IMR-90 (cell line): ENCODE measurements around the gene PPM1A. TPM values are rescaled to one million over a fixed set of nuclear protein-coding genes. Genes with fewer than 3 reads are reported as not detected.

Experiments
- ATAC-seq: fragments of 200-7000 bp; cut with Tn5 transposase; 2 replicates; pipeline ENCODE4 v1.9.1; 2020; ENCODE audit warnings: low read depth, mild to moderate bottlenecking, moderate library complexity
- BruUV-seq: library from RNA; stranded (reverse); fragments of 400-500 nt; replicated peaks from 2 replicates; lab custom pipeline; 2021; lab: Mats Ljungman, UMichigan
- CTCF ChIA-PET: fragments of 300-600 bp; formaldehyde crosslinking; extraction: SDS; loops from one replicate; lab custom pipeline; 2021; ENCODE audit warnings: antibody characterized with exemption; lab: Yijun Ruan, JAX
- POLR2A ChIA-PET: fragments of 300-600 bp; sonication (Branson Sonifier 250); formaldehyde crosslinking; loops from one replicate; lab custom pipeline; 2022; ENCODE audit warnings: antibody characterized with exemption; ENCODE audit not compliant: unreplicated experiment; lab: Charles Lee
- DNase-seq: peaks from one replicate; pipeline ENCODE4 v3.0.0; 2013
- H2AFZ ChIP-seq: replicated peaks from 2 replicates; pipeline ENCODE3; 2013; ENCODE audit warnings: low read length, mild to moderate bottlenecking; ENCODE audit not compliant: poor library complexity
- H2AK5ac ChIP-seq: 2 replicates; pipeline ENCODE4 v1.6.1; 2013; ENCODE audit warnings: low read depth, low read length, inconsistent platforms
- H2AK9ac ChIP-seq: replicated peaks from 2 replicates; pipeline ENCODE3; 2013; ENCODE audit warnings: mild to moderate bottlenecking, low read depth, low read length, moderate library complexity; ENCODE audit not compliant: poor library complexity
- H2BK120ac ChIP-seq: 2 replicates; pipeline ENCODE4 v1.6.1; 2013; ENCODE audit warnings: low read depth, low read length, inconsistent platforms
- H2BK15ac ChIP-seq: 3 replicates; pipeline ENCODE4 v1.6.1; 2013; ENCODE audit warnings: low read depth, low read length, inconsistent platforms
- H2BK20ac ChIP-seq: 2 replicates; pipeline ENCODE4 v1.6.1; 2013; ENCODE audit warnings: low read depth, mild to moderate bottlenecking, inconsistent platforms, low read length, moderate library complexity
- H2BK5ac ChIP-seq: 2 replicates; pipeline ENCODE4 v1.6.1; 2013; ENCODE audit warnings: mild to moderate bottlenecking, low read depth, low read length, inconsistent platforms; ENCODE audit not compliant: poor library complexity, severe bottlenecking
- H3K14ac ChIP-seq: replicated peaks from 2 replicates; pipeline ENCODE4 v1.6.1; 2013; ENCODE audit warnings: low read depth, low read length, inconsistent platforms
- H3K18ac ChIP-seq: 2 replicates; pipeline ENCODE4 v1.6.1; 2013; ENCODE audit warnings: low read depth, low read length, control low read depth
- H3K23ac ChIP-seq: 2 replicates; pipeline ENCODE4 v1.6.1; 2013; ENCODE audit warnings: low read depth, low read length, inconsistent platforms
- H3K27ac ChIP-seq: 2 replicates; pipeline ENCODE4 v1.5.1; 2013; ENCODE audit warnings: mild to moderate bottlenecking, control low read depth, low read length; ENCODE audit not compliant: insufficient read depth
- H3K27me3 ChIP-seq: 2 replicates; pipeline ENCODE4 v1.6.1; 2013; ENCODE audit warnings: low read length; ENCODE audit not compliant: control insufficient read depth, insufficient read depth
- H3K36me3 ChIP-seq: 2 replicates; pipeline ENCODE4 v1.6.1; 2013; ENCODE audit warnings: low read length, mixed read lengths; ENCODE audit not compliant: control insufficient read depth, insufficient read depth
- H3K4ac ChIP-seq: 2 replicates; pipeline ENCODE4 v1.6.1; 2013; ENCODE audit warnings: low read depth, low read length, inconsistent platforms
- H3K4me1 ChIP-seq: 2 replicates; pipeline ENCODE4 v1.6.1; 2013; ENCODE audit warnings: low read length, mixed read lengths; ENCODE audit not compliant: control insufficient read depth, insufficient read depth
- H3K4me2 ChIP-seq: 2 replicates; pipeline ENCODE4 v1.6.1; 2013; ENCODE audit warnings: low read depth, mild to moderate bottlenecking, control low read depth, low read length, moderate library complexity
- H3K4me3 ChIP-seq: 2 replicates; pipeline ENCODE4 v1.5.1; 2013; ENCODE audit warnings: low read depth, mild to moderate bottlenecking, control low read depth, low read length, moderate library complexity; ENCODE audit not compliant: insufficient read depth
- H3K56ac ChIP-seq: 2 replicates; pipeline ENCODE4 v1.6.1; 2013; ENCODE audit warnings: low read length, inconsistent platforms; ENCODE audit not compliant: insufficient read depth; ENCODE audit errors: extremely low read depth
- H3K79me1 ChIP-seq, 2 experiments: 2 replicates each; pipeline ENCODE4 v1.6.1; 2013; ENCODE audit warnings: low read length in 2 of 2, inconsistent platforms in 1 of 2, low read depth in 1 of 2
- H3K9ac ChIP-seq: 2 replicates; pipeline ENCODE4 v1.6.1; 2013; ENCODE audit warnings: low read depth, low read length, control low read depth
- H3K9me1 ChIP-seq: 2 replicates; pipeline ENCODE4 v1.6.1; 2013; ENCODE audit warnings: low read length, inconsistent platforms; ENCODE audit not compliant: insufficient read depth
- H3K9me3 ChIP-seq: 2 replicates; pipeline ENCODE4 v1.6.1; 2013; ENCODE audit warnings: low read length; ENCODE audit not compliant: control insufficient read depth, insufficient read depth
- H4K20me1 ChIP-seq: 2 replicates; pipeline ENCODE4 v1.6.1; 2013; ENCODE audit warnings: low read length, inconsistent platforms; ENCODE audit not compliant: insufficient read depth
- H4K5ac ChIP-seq: 2 replicates; pipeline ENCODE4 v1.6.1; 2013; ENCODE audit warnings: mild to moderate bottlenecking, low read depth, low read length, control low read depth
- H4K8ac ChIP-seq, 2 experiments: 2 replicates each; pipeline ENCODE4 v1.6.1; 2013; ENCODE audit warnings: low read depth in 2 of 2, low read length in 2 of 2, control low read depth in 1 of 2, inconsistent platforms in 1 of 2
- H4K91ac ChIP-seq: 2 replicates; pipeline ENCODE4 v1.6.1; 2013; ENCODE audit warnings: low read depth, low read length, inconsistent platforms; ENCODE audit not compliant: insufficient read depth
- BHLHE40 ChIP-seq: fragments of 150-350 bp; IDR thresholded peaks from 2 replicates; pipeline ENCODE4 v1.6.1; 2016; ENCODE audit warnings: mild to moderate bottlenecking, low read depth, low read length
- CEBPB ChIP-seq: IDR thresholded peaks from 2 replicates; pipeline ENCODE4 v1.6.1; 2012; ENCODE audit warnings: low read depth, low read length, improper control_type of control experiment
- CHD1 ChIP-seq: IDR thresholded peaks from 2 replicates; pipeline ENCODE4 v1.6.1; 2012; ENCODE audit warnings: low read depth, low read length, improper control_type of control experiment
- FOS ChIP-seq: fragments of 150-350 bp; IDR thresholded peaks from 2 replicates; pipeline ENCODE4 v1.6.1; 2016; ENCODE audit warnings: low read depth, low read length
- MAFK ChIP-seq: IDR thresholded peaks from 2 replicates; pipeline ENCODE4 v1.6.1; 2012; ENCODE audit warnings: low read depth, low read length, improper control_type of control experiment
- MAZ ChIP-seq: IDR thresholded peaks from 2 replicates; pipeline ENCODE4 v1.6.1; 2012; ENCODE audit warnings: low read depth, mild to moderate bottlenecking, low read length, improper control_type of control experiment, moderate library complexity, borderline replicate concordance
- MXI1 ChIP-seq: IDR thresholded peaks from 2 replicates; pipeline ENCODE4 v1.6.1; 2012; ENCODE audit warnings: low read depth, mild to moderate bottlenecking, low read length, moderate library complexity, borderline replicate concordance
- NFE2L2 ChIP-seq: fragments of 150-350 bp; IDR thresholded peaks from 2 replicates; pipeline ENCODE4 v1.6.1; 2016; ENCODE audit warnings: low read depth, mild to moderate bottlenecking, low read length
- POLR2A ChIP-seq: IDR thresholded peaks from 2 replicates; pipeline ENCODE4 v1.6.1; 2012; ENCODE audit warnings: mild to moderate bottlenecking, low read depth, low read length
- RAD21 ChIP-seq: IDR thresholded peaks from 2 replicates; pipeline ENCODE4 v1.6.1; 2012; ENCODE audit warnings: low read length, improper control_type of control experiment
- RFX5 ChIP-seq: IDR thresholded peaks from 2 replicates; pipeline ENCODE4 v1.8.0; 2012; ENCODE audit warnings: low read depth, mild to moderate bottlenecking, low read length, moderate library complexity
- SMC3 ChIP-seq: fragments of 150-350 bp; IDR thresholded peaks from 2 replicates; pipeline ENCODE4 v1.6.1; 2016; ENCODE audit warnings: low read depth, mild to moderate bottlenecking, antibody characterized with exemption, low read length, moderate library complexity
- USF2 ChIP-seq: fragments of 150-350 bp; IDR thresholded peaks from 2 replicates; pipeline ENCODE4 v1.6.1; 2017; ENCODE audit warnings: mild to moderate bottlenecking, antibody characterized with exemption, low read length, low read depth
- WGBS, 2 experiments: methylation state at CpG; one replicate each; pipeline versions ENCODE4 v1.1.5 to v1.1.7; 2013; ENCODE audit warnings: missing lambda C conversion rate in 2 of 2; ENCODE audit not compliant: insufficient read length in 1 of 2; ENCODE audit errors: extremely low coverage in 2 of 2; 5-methylcytosine and 5-hydroxymethylcytosine counted together
- dilution Hi-C: fragments of 300-500 bp; cut with HindIII; formaldehyde crosslinking; loops from one replicate; pipeline ENCODE4 v1.14.3; 2018; ENCODE audit warnings: low sequenced_read_pairs; ENCODE audit not compliant: unreplicated experiment
- in situ Hi-C: fragments of 300-500 bp; cut with MboI; formaldehyde crosslinking; loops from 3 replicates; pipeline ENCODE4 v1.14.3; 2019; ENCODE audit warnings: low sequenced_read_pairs, inconsistent platforms, mixed read lengths
- intact Hi-C: fragments of 100-400 bp; cut with micrococcal nuclease; formaldehyde crosslinking; loops from 2 replicates; pipeline ENCODE4 v1.10.0; 2022
- polyA plus RNA-seq, 3 experiments: library from polyadenylated mRNA; depleted of rRNA; stranded (reverse); fragments of >200 nt; gene quantifications; 2 replicates each; pipeline ENCODE4 v1.2.3, GENCODE V29; 2012; ENCODE audit warnings: low replicate concordance in 1 of 3
- total RNA-seq: library from RNA; depleted of rRNA; stranded (reverse); fragments of >200 nt; gene quantifications from 2 replicates; pipeline ENCODE4 v1.2.3, GENCODE V29; 2012
- TF ChIP-seq, protein P1 (sequence below): conservative IDR thresholded peaks from 2 replicates; pipeline ENCODE4 v1.5.1; 2012; ENCODE audit warnings: mild to moderate bottlenecking, low read depth, low read length, improper control_type of control experiment

PPM1A gene
- total and polyA plus RNA-seq, 2 of the 4 experiments (the other 2 are of a cell fraction) = 14.3 to 15.1 TPM

DNA sequence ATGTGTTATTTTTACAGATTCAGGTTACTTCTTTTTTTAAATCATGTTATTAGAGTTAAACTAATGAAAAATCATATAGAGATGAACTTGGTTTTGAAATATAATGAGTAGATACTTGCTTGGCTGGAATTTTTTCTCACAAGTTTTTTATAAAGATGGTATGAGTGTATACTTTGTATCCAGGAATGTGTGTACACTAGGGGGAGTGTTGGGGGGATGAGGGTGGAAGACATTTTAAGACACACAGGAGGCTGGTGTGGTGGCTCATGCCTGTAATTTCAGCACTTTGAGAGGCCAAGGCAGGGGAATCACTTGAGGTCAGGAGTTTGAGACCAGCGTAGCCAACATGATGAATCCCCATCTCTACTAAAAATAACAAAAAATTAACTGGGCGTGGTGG is 23.2 kb downstream of the PPM1A start:
- Histone ChIP-seq H2BK5ac (no peak overlapping the region), H3K4me3 (no peak overlapping the region), H3K36me3 (0 out of 2 replicates have a peak, but pooled peaks cover 2% of the 10 kb centered on the region), H3K18ac (no peak overlapping the region), H3K4me1 (no peaks in the 10 kb centered on the region), H2AK5ac (no peak overlapping the region), H2AFZ (no peak overlapping the region), H3K9ac (no peak overlapping the region), H3K9me1 (peaks cover 3% of the 10 kb centered on the region; the same call in 1 of the 2 replicates), H3K27me3 (no peaks in the 10 kb centered on the region), H3K23ac (no peak overlapping the region), H3K27ac (no peak overlapping the region), H2BK20ac (no peak overlapping the region), H3K79me1 (peaks cover 22 to 44% of the 10 kb centered on the region in 2 experiments), H2AK9ac (no peak overlapping the region), H4K20me1 (peaks cover 30% of the 10 kb centered on the region), H3K4ac (no peak overlapping the region), H2BK120ac (no peak overlapping the region), H4K8ac (no peak overlapping the region), H4K91ac (no peak overlapping the region), H3K56ac (no peak overlapping the region), H4K5ac (no peak overlapping the region), H3K9me3 (no peaks in the 10 kb centered on the region), H3K4me2 (no peak overlapping the region), H3K14ac (no peak overlapping the region), H2BK15ac (no peak overlapping the region)
- intact Hi-C loops = no loop called here
- BruUV-seq = no TSS peak
- WGBS, 2 experiments = no CpG with 5 or more reads among the region's 2 CpGs
- TF ChIP-seq RFX5 (no peak), RAD21 (no peak), CHD1 (no peak), NFE2L2 (no peak), USF2 (no peak), BHLHE40 (no peak), MAZ (no peak), SMC3 (no peak), MAFK (no peak), CEBPB (no peak), MXI1 (no peak), FOS (no peak), POLR2A (no peak)
- TF ChIP-seq, protein P1, sequence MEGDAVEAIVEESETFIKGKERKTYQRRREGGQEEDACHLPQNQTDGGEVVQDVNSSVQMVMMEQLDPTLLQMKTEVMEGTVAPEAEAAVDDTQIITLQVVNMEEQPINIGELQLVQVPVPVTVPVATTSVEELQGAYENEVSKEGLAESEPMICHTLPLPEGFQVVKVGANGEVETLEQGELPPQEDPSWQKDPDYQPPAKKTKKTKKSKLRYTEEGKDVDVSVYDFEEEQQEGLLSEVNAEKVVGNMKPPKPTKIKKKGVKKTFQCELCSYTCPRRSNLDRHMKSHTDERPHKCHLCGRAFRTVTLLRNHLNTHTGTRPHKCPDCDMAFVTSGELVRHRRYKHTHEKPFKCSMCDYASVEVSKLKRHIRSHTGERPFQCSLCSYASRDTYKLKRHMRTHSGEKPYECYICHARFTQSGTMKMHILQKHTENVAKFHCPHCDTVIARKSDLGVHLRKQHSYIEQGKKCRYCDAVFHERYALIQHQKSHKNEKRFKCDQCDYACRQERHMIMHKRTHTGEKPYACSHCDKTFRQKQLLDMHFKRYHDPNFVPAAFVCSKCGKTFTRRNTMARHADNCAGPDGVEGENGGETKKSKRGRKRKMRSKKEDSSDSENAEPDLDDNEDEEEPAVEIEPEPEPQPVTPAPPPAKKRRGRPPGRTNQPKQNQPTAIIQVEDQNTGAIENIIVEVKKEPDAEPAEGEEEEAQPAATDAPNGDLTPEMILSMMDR = no peak
- ChIA-PET POLR2A (no interaction called here), CTCF (interaction anchor here (1.2 kb wide), 1 partner anchor 12 kb away, joined by 4 read pairs; no protein-coding TSS in a partner anchor)
- DNase-seq (no peak), ATAC-seq (no peak)
- dilution Hi-C loops = no loop called here
- in situ Hi-C loops = no loop called here
